ENCODE data around the gene LRP5.

LRP5 gene

GRCh38 chr11:68429661-68430060 lies 117.3 kb downstream of the LRP5 start:
- no peaks in the 10 kb centered on the region for H3K79me2 ChIP-seq
- TF ChIP-seq CTCF (IDR thresholded peaks at IDR 0.05) = no peak
- H3K27ac ChIP-seq = no peak overlapping the region
- H3K4me2 ChIP-seq (ENCODE audit: low read length) = no peak overlapping the region
- H3K27me3 ChIP-seq (ENCODE audit: control insufficient read depth, insufficient read depth, low read length) = no peaks in the 10 kb centered on the region
- H3K9ac ChIP-seq = no peak overlapping the region
- no peak overlapping the region for H3K4me3 ChIP-seq (ENCODE audit: low read depth, low read length)
- H3K9me3 ChIP-seq (ENCODE audit: control insufficient read depth, low read length) = no peaks in the 10 kb centered on the region
- no peaks in the 10 kb centered on the region for H3K4me1 ChIP-seq
- H2AFZ ChIP-seq = no peak overlapping the region
- no peaks in the 10 kb centered on the region for H3K36me3 ChIP-seq (ENCODE audit: control insufficient read depth, insufficient read depth, low read length)

- Histone ChIP-seq H2AFZ (no peak overlapping the region), H3K4me2 (ENCODE audit: low read length) (no peak overlapping the region), H3K4me1 (no peaks in the 10 kb centered on the region), H3K36me3 (ENCODE audit: control insufficient read depth, insufficient read depth, low read length) (no peaks in the 10 kb centered on the region), H3K79me2 (no peaks in the 10 kb centered on the region), H3K9me3 (ENCODE audit: control insufficient read depth, low read length) (no peaks in the 10 kb centered on the region), H3K27me3 (ENCODE audit: control insufficient read depth, insufficient read depth, low read length) (no peaks in the 10 kb centered on the region), H3K4me3 (ENCODE audit: low read depth, low read length) (no peak overlapping the region), H3K27ac (no peak overlapping the region), H3K9ac (no peak overlapping the region)
- no peak for TF ChIP-seq CTCF (IDR thresholded peaks at IDR 0.05)
These were observed 118.0 kb downstream of the LRP5 start for GRCh38 chr11:68430384-68430783.

GRCh38 chr11:68430801-68431200 lies 118.4 kb downstream of the LRP5 start:
- Histone ChIP-seq H3K4me1 (no peaks in the 10 kb centered on the region), H3K4me3 (ENCODE audit: low read depth, low read length) (no peak overlapping the region), H2AFZ (no peak overlapping the region), H3K36me3 (ENCODE audit: control insufficient read depth, insufficient read depth, low read length) (no peaks in the 10 kb centered on the region), H3K9ac (no peak overlapping the region), H3K4me2 (ENCODE audit: low read length) (no peak overlapping the region), H3K79me2 (no peaks in the 10 kb centered on the region), H3K9me3 (ENCODE audit: control insufficient read depth, low read length) (no peaks in the 10 kb centered on the region), H3K27me3 (ENCODE audit: control insufficient read depth, insufficient read depth, low read length) (no peaks in the 10 kb centered on the region), H3K27ac (no peak overlapping the region)
- TF ChIP-seq CTCF (IDR thresholded peaks at IDR 0.05) = no peak

- H3K4me3 ChIP-seq (ENCODE audit: low read depth, low read length) = no peak overlapping the region
- no peaks in the 10 kb centered on the region for H3K27me3 ChIP-seq (ENCODE audit: control insufficient read depth, insufficient read depth, low read length)
- no peaks in the 10 kb centered on the region for H3K36me3 ChIP-seq (ENCODE audit: control insufficient read depth, insufficient read depth, low read length)
- H3K27ac ChIP-seq = no peak overlapping the region
- no peaks in the 10 kb centered on the region for H3K4me1 ChIP-seq
- no peak overlapping the region for H3K4me2 ChIP-seq (ENCODE audit: low read length)
- no peak overlapping the region for H3K9ac ChIP-seq
- H3K79me2 ChIP-seq = no peaks in the 10 kb centered on the region
- TF ChIP-seq CTCF (IDR thresholded peaks at IDR 0.05) = no peak
- H3K9me3 ChIP-seq (ENCODE audit: control insufficient read depth, low read length) = no peaks in the 10 kb centered on the region
- H2AFZ ChIP-seq = no peak overlapping the region
These were observed 119.7 kb downstream of the LRP5 start for GRCh38 chr11:68431984-68432645.

GRCh38 chr11:68432874-68433273 lies 120.5 kb downstream of the LRP5 start:
- H3K4me2 ChIP-seq (ENCODE audit: low read length) = no peak overlapping the region
- H3K9me3 ChIP-seq (ENCODE audit: control insufficient read depth, low read length) = no peaks in the 10 kb centered on the region
- H3K9ac ChIP-seq = no peak overlapping the region
- no peaks in the 10 kb centered on the region for H3K4me1 ChIP-seq
- H3K4me3 ChIP-seq (ENCODE audit: low read depth, low read length) = no peak overlapping the region
- no peak overlapping the region for H2AFZ ChIP-seq
- H3K79me2 ChIP-seq = no peaks in the 10 kb centered on the region
- no peaks in the 10 kb centered on the region for H3K27me3 ChIP-seq (ENCODE audit: control insufficient read depth, insufficient read depth, low read length)
- no peaks in the 10 kb centered on the region for H3K36me3 ChIP-seq (ENCODE audit: control insufficient read depth, insufficient read depth, low read length)
- TF ChIP-seq CTCF (IDR thresholded peaks at IDR 0.05) = no peak
- H3K27ac ChIP-seq = no peak overlapping the region
